ENCODE results near the gene RNF11. TPM values are rescaled to one million over a fixed set of nuclear protein-coding genes. Genes with fewer than 3 reads are reported as not detected.

RNF11 gene
- total RNA-seq, 1 donor from 2014 or later: 94.0 TPM

- H3K4me1 ChIP-seq: no peaks in the 10 kb centered on the region
- H3K36me3 ChIP-seq: no peaks in the 10 kb centered on the region
- no peaks in the 10 kb centered on the region for H3K27me3 ChIP-seq
- no peaks in the 10 kb centered on the region for H3K9me3 ChIP-seq
- intact Hi-C loops (cut with DNase I): no loop called here
- DNase-seq (no peak), ATAC-seq (no peak)
- no peak for TF ChIP-seq CTCF (IDR thresholded peaks at IDR 0.05)
- no peak overlapping the region for H3K4me3 ChIP-seq
- no peak overlapping the region for H3K27ac ChIP-seq
Measured at GRCh38 chr1:51304360-51304759, 68.3 kb downstream of the RNF11 start.

- H3K4me1 ChIP-seq: no peaks in the 10 kb centered on the region
- H3K27me3 ChIP-seq: no peaks in the 10 kb centered on the region
- DNase-seq (peak; percentile 31), ATAC-seq (no peak)
- intact Hi-C loops (cut with DNase I): no loop called here
- no peak for TF ChIP-seq CTCF (IDR thresholded peaks at IDR 0.05)
- H3K4me3 ChIP-seq: no peak overlapping the region
- no peak overlapping the region for H3K27ac ChIP-seq
- no peaks in the 10 kb centered on the region for H3K36me3 ChIP-seq
- no peaks in the 10 kb centered on the region for H3K9me3 ChIP-seq
Measured at GRCh38 chr1:51305371-51305823, 69.3 kb downstream of the RNF11 start.

GRCh38 chr1:51306950-51307349 is 70.9 kb downstream of the RNF11 start:
- peak; percentile 65 for DNase-seq
- intact Hi-C loops (cut with DNase I): no loop called here
- H3K36me3 ChIP-seq: no peaks in the 10 kb centered on the region

GRCh38 chr1:51308636-51309035 is 72.6 kb downstream of the RNF11 start:
- Histone ChIP-seq H3K9me3 (no peaks in the 10 kb centered on the region), H3K27me3 (no peaks in the 10 kb centered on the region), H3K4me1 (peaks cover 2% of the 10 kb centered on the region), H3K4me3 (no peak overlapping the region), H3K36me3 (no peaks in the 10 kb centered on the region), H3K27ac (no peak overlapping the region)
- no peak for TF ChIP-seq CTCF (IDR thresholded peaks at IDR 0.05)
- DNase-seq (no peak), ATAC-seq (no peak)
- intact Hi-C loops (cut with DNase I): no loop called here

More at GRCh38 chr1:51306950-51307349, 70.9 kb downstream of the RNF11 start:
- no peak overlapping the region for H3K27ac ChIP-seq
- ATAC-seq: peak; percentile 36
- no peak for TF ChIP-seq CTCF (IDR thresholded peaks at IDR 0.05)
- H3K4me3 ChIP-seq: no peak overlapping the region
- H3K4me1 ChIP-seq: no peaks in the 10 kb centered on the region
- H3K9me3 ChIP-seq: no peaks in the 10 kb centered on the region
- H3K27me3 ChIP-seq: no peaks in the 10 kb centered on the region

- no peak for TF ChIP-seq CTCF (IDR thresholded peaks at IDR 0.05)
- Histone ChIP-seq H3K4me1 (peaks cover 9% of the 10 kb centered on the region), H3K27me3 (no peaks in the 10 kb centered on the region), H3K36me3 (no peaks in the 10 kb centered on the region), H3K4me3 (no peak overlapping the region), H3K9me3 (no peaks in the 10 kb centered on the region), H3K27ac (no peak overlapping the region)
- ATAC-seq: no peak
- intact Hi-C loops (cut with DNase I): no loop called here
- DNase-seq: no peak
Measured at GRCh38 chr1:51309291-51309690, 73.2 kb downstream of the RNF11 start.
